GM18502 (cell line): ENCODE data around the gene BAG1.

Experiments used
- ATAC-seq: cut with Tn5 transposase; IDR thresholded peaks from one replicate; pipeline ENCODE4 v1.9.1; 2021; ENCODE audit warnings: mild to moderate bottlenecking; ENCODE audit not compliant: unreplicated experiment, poor library complexity

Gene BAG1

DNA sequence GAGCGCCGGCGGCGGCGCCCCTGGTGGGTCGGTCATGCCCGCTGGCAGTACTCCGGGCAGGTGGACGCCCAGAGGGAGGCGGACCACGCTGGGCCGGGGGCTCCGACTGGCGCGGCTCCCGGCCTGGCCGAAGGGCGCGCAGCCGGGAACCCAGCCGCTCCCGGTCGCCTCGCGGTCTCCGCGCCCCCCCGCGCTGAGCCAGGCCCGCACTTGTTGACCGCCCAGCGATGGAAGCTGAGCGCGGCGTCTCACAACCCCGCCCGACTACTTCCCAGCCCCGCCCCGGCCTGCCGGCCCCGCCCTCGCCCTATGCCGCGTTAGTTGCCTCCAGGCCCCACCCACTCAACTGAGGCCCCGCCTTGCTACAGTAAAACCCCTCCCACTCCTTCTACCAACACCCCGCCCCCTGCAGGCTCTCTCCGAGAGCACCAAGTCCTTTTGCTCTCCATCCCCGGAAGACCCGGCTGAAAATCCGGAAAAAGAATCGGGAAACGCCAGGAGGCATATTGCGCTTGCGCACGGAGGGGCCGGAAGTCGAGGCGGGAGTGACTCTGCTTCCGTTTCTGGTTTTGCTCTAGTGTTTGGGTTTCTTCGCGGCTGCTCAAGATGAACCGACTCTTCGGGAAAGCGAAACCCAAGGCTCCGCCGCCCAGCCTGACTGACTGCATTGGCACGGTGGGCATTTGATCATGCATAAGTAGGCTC is at the start of gene BAG1, which contains the start of gene CHMP5:
BAG1 (minus strand) TSS at position 236 of the 705 bp plus-strand sequence.
CHMP5 (plus strand) TSS at position 577 of the 705 bp plus-strand sequence; CDS start at position 607, 30 bp downstream.
- ATAC-seq = peak; percentile 88

DNA sequence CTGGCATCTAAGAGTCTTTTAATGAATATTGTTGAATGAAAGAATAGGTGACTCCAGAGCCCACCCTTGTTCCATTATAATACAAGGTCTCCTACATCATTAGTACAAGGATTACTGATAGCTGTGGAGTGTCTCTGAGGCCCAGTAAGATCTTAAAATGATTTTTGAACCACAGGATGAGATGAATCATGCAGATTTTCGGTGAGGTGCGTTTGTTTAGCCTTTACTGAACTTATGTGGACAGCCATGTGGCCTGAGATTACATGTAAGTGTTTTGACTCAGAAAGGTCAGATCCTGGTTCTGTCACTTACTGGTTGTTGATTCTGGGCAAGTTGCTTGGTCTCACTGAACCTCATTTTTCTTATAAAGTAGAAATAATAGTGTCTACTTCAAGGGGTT is 47.4 kb upstream of the BAG1 start:
- ATAC-seq = no peak

DNA sequence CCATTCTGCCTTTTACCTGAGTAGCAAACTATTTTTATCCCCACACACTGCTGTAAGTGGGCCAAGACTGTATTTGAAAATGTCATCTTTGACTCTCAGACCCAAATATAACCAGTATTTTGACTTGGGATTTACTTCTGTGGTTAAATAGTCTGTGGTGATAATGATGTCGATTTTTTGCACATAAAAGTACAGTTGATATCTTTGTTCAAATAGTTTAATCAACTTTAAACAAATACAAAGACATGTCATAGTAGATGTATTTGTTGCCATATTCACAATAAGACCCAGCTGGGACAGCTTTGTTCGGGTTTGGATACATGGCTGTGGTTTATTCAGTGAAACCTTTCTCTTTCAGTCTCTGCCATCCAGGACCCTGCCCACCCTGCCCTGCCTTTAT is 46.2 kb upstream of the BAG1 start:
- no peak for ATAC-seq

DNA sequence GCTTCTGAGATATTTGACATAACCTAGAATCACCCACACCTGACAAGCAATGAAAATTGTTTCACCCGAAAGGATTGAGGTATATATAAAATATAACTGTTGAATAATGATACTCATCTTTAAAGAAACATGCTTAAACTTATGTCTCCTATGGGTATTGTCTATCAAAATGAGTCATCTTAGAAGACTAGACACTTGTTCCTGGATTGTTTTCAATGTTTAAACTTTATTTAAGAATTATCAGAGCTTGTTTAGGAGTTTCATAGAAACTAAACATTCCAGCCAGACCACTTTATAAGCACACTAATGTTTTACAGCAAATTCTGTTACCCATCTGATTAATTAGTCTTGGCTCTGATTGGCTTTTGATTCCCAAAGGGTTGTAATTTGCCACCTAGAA is 45.4 kb upstream of the BAG1 start:
- no peak for ATAC-seq

DNA sequence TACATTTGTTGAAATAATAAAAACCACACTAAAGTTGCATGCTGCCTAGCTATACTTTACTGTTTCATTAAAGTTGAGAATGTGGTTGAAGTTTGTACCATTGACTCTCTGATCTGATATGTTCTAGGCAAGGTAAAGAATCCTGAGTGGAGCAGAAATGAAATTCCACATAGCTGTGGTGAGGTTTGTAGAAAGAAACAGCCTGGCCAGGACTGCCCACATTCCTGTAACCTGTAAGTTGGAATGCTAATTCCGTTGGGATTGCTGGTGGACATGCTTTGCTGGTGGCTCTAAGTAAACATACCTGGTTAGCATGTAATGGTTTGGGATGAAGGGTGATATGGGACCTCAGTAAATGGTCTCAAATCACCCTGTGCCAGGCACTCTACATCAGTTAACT is 42.6 kb upstream of the BAG1 start:
- no peak for ATAC-seq

DNA sequence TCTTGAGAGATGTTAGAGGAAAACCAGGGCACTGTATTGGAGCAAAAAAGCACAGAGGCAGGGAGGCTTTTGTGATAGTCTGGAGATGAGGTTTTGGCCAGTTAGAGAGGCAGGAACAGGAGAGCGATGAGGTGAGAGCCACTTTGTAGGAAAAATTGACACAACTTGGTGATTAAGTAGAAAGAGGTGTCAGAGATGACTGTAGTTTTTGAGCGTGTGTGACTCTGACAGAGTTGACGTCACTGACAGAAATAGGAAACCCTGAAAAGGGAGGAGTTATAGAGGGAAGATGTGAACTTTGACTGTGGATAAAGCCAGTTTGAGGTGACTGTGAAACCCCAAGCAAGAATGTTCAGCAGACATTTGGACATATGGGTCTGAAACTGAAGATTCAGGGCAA is 41.5 kb upstream of the BAG1 start:
- no peak for ATAC-seq

DNA sequence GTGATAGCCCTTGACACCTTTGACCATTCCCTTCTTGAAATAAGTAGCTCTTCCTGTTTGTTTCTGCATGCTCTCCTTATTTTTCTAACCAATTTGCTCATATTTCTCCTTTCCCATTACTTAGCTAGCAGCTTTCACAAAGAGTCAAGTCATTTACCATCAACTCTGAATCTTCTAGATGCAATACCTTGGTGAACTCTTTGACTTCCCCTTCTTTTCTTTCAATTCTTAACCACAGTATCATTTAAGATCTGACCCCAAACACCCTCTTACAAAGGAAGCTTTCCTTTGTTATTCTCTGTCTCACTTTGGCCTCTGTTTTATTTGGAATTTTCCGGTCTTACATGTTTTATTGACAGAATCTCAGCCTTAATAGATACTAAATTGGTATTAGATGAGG is 39.9 kb upstream of the BAG1 start:
- no peak for ATAC-seq

DNA sequence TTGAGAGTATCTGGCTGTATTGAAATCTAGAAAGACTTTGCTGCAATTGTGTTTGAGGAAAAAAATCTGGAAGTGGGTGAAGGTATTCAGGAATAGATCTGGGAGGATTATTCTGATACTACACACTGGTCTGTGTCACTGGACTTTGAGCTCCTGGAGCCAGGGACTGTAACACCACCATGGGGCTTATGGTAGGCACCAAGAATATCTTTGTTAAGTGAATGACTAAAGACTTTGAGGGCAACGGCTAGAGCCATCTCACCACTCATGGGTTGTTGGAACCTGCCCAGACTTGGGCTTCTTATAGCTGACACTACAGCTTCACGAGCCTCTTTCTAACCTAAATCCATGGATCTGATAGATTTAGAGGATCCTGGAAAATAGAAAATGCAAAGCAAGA is 36.0 kb upstream of the BAG1 start:
- no peak for ATAC-seq

DNA sequence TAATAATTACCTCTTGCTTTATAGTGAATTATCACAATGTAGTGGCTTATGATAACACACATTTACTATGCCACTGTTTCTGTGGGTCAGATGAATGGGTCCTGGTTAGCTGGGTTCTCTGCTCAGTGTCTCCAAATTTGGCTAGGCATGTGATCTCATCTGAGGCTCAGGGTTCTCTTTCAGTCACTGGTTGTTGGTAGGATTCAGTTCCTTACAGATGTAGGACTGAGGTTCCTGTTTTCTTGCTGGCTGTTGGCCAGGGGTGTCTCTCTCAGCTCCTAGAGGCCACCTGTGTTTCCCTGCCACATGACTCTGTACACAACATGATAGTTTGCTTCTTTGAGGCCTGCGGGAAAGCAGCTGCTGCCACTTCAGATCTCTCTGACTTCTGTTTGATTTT is 32.9 kb upstream of the BAG1 start:
- peak; percentile 94 for ATAC-seq

DNA sequence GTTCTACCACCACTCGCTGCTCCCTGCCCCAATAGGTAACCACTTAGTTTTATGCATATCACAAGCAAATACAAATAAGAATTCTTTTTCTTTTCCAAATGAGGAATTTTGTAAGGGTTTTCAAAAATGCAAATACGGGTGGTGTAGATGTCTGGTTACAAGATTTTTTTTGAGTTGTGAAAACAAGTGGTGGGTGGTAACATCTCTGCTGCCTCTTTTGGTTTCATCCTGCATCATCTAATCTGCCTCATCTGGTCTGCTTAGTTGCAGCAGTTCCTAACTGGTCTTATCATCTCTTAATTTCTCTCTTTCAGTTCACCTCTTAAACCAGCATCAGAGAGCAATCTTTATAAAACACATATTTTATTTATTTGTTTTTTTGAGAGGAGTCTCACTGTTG is 31.1 kb upstream of the BAG1 start:
- ATAC-seq = peak; percentile 39

DNA sequence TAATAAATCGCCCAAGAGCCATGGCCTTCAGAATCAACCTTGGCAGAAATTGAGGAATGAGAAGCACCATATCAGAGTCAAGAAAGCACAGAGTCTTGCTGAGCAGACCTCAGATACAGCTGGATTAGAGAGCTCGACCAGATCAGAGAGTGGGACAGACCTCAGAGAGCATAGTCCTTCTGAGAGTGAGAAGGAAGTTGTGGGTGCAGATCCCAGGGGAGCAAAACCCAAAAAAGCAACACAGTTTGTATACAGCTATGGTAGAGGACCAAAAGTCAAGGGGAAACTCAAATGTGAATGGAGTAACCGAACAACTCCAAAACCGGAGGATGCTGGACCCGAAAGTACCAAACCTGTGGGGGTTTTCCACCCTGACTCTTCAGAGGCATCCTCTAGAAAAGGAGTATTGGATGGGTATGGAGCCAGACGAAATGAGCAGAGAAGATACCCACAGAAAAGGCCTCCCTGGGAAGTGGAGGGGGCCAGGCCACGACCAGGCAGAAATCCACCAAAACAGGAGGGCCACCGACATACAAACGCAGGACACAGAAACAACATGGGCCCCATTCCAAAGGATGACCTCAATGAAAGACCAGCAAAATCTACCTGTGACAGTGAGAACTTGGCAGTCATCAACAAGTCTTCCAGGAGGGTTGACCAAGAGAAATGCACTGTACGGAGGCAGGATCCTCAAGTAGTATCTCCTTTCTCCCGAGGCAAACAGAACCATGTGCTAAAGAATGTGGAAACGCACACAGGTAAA is 30.3 kb upstream of the BAG1 start:
- ATAC-seq = no peak

DNA sequence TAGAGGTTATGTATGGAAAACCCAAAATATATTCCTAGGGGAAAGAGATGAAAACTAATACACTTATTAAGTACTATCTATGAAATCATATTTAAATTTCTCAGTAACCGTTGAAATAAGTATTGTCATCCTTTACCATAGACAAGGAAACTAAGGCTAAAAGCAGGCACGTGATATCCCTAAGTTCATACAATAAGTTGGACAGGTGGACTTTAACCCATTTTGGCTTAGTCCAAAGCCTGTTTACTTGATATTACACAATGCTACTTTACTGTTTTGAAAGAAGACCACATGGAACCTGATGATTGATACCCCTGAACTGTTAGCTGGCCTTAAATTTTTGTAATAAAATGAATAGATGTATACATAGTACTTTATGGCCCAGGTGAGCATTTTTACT is 29.3 kb upstream of the BAG1 start:
- ATAC-seq = no peak

DNA sequence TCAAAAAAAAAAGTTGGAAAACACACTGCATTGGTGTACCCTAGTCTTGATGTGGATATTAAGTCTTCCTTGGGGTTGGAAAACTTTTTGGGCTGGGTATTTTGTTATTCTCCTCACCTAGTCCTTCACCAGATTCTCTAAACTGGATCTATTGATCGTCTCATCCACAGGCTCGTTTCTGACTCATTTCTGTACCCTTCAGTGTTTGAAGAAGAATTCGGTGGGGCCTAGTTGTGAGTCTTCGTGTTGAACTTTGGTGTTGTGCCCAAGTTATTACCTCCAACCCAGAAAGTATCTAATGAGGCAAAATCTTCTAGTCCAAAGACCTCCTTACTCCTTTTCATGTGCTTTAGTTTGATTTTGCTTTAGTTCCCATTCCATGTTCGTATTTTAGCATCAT is 27.4 kb upstream of the BAG1 start:
- no peak for ATAC-seq

DNA sequence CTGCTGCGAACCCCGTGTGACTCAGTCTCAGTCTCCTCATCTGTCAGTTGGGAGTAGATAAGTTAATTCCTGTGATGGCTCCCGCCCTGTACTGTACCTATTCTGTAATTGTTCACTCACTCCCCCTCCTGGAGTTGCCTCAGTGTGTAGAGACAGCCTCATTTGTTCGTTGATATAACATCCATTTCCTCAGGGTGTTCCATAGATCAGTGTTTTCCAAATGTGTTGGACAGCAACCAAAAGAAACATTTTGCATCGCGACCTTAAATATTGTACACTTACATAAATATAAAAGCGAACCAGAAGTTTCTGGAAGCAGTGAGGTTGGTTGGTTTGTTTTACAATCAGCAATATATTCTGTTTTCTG is 26.5 kb upstream of the BAG1 start:
- ATAC-seq = no peak

DNA sequence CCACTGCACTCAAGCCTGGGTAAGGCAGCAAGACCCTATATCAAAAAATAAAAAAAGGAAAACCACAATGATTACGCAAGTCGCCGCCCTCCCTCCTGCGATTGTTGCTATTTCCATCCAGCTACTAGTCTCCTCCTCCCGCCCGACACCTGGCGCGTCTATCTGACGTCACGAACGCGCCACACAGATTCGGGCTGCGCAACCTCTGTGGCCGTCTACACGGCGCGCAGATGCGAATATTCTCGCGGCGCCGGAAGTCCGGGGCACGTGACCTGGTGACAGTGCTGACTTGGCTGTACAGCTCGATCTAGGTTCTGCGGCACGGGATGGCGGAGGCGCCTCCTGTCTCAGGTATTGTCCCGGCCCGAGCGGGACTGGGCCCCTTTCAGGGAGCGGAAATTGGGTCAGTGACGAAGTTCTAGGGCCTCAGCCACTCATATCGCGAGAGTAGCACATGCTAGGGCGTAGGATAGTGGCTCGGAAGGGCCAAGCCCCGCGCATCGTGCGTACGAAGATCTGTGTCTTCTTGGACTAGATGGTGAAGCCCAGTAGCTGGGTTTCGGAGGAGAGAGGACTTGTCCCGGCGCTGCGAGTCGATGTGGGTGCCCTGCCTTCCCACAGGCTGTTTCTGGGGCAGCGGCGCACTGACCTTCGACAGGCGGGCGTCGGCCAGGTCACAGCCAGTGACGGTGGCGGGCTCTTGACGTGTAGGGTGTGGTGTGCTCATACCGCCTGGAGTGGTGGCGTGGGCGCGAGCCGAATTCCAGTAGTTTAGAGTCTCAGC is 25.9 kb upstream of the BAG1 start, which contains the start of gene NFX1:
NFX1 (plus strand) TSS at position 270 of the 784 bp plus-strand sequence; CDS start at position 327, 57 bp downstream.
- ATAC-seq = peak; percentile 89

DNA sequence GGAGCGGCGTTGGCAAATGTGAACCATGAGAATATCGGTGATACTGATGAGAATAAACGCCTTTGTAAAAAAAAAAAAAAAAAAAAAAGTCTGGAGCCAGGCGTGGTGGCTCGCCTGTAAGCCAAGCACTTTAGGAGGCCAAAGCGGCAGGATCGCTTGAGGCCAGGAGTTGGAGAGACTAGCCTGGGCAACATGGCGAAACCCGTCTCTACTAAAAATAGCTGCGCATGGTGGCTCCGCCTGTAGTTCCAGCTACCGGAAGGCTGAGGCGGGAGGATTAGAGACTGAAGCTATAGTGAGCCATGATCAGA is 25.4 kb upstream of the BAG1 start:
- ATAC-seq = peak; percentile 41

DNA sequence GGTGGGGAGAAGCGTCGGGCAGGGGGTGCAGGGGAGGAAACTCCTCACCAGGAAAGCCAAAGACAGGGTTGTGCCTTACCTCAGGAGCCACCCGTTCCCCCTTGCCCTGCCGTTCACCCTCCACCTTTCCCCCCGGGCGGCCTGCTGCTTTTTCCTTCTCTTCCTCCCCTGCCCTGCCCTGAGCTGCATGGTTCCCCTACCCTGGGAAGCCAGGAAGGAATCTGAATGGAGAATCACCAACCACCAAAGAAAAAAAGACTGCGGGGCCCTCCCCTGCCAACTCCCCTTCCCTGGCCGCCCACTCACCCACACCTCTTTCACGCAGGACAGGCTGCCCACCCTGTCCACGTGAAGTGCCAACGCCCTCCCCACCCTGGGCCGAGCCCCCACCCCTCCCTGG is 25.0 kb upstream of the BAG1 start:
- no peak for ATAC-seq

DNA sequence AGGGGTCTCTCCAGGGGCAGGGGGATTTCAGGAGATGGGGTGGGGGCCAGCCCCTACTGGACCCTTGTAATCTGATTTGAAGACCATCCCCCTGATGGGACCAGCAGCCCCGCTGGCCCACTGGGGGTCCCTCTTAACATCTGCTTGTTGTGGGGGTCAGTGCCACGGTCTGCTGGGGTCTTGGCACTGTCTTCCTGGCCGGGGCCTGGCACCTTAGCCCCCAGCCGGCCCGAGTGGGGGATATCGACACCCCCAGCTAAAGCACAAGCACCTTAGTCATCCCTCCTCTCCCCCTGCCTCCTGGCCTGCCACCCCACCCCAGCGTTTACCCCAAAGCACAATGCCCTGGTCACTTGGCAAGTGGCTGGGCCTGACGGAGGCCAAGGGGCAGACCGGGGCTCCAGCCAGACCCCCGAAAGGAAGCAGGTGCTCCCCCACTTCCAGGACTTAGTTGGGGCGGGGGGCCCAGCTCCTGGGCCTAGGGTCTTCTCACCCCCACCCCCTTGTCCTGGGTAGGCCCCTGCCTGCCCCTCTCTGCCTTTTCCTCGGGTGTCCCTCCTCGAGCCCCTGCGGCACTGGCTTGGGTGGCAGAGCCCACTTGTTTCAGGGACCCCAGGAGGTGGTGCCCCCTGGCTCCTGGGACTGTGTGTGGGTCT is 24.4 kb upstream of the BAG1 start:
- ATAC-seq = no peak

DNA sequence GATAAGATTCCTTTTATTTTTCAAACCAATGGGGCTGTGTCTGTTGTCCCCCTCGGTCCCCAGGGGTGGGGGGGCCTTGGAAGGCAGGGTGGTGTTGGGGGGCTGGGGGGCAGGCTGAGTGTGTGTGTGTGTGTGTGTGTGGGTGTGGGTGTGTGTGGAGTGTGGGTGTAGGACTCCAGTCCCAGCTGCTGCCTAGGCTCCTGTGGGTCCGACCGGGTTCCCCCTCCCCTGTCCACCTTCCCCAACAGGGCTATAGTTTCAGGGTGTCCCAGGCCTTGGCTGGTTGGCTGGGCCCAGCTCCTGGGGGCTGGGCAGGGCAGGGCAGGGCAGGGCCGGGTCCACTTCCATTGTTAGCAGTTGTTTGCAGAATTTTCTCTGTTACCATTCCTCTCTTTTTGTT is 23.7 kb upstream of the BAG1 start:
- no peak for ATAC-seq

DNA sequence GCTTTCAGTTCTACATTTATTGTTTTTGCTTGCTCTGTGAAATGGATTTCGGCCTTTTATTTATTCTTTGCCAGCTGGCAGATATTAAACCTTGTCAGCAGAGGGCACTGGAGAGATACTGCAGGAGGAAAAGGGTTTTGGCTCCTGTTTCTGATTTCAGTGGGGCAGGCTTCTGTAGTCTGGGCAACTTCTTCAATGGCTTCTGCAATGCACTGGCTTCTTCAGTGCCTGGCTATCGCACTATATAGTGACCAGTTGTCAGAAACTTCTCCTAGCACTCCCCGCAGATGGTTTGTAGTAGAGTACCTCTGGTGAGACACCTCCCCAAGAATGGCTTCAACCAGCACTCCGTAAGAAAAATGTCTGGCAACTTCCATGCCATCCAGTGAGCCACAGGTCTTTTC is 22.6 kb upstream of the BAG1 start:
- no peak for ATAC-seq

DNA sequence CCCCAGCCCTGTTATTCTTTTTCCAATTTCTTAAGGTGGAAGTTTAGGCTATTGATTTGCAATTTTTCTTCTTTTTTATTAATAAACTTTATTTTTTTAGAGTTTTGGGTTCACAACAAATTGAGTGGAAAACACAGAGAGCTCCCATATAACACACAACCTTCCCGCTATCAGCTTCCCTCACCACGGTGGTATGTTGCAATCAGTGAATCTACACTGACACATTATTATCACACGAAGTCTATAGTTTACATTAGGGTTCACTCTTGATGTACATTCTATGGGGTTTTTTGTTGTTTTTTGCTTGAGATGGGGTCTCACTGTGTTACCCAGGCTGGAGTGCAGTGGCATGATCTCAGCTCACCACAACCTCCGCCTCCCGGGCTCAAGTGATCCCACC is 21.0 kb upstream of the BAG1 start:
- no peak for ATAC-seq
